GM20000 (cell line): ENCODE results near the gene DDX31.

Source experiments
- DNase-seq: peaks from one replicate; pipeline ENCODE4 v3.0.0; 2012; ENCODE audit warnings: low spot score
- TF ChIP-seq, protein P1 (sequence below): IDR thresholded peaks from 2 replicates; pipeline ENCODE4 v1.5.1; 2012; ENCODE audit warnings: mild to moderate bottlenecking, control low read depth; ENCODE audit errors: extremely low read depth, missing control alignments

The DDX31 gene

DNA sequence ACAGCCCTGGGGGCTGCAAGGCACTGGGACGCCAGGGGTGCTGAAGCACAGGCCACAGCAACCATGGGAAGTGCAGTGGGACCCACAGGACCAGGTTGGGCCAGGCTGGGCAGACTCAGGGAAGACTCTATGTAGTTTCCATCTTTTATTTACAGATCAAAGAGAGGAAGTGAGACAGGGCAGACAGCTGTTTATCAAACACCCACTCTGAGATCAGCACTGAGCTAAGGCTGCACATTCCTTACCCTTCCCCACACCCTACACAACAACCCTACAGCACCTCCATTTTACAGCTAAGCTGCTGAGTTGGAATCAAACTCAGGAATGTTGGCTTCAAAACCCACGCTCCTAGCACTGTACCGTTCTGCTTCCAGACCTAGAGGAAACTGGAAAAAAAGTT lies 67.6 kb downstream of the DDX31 start:
- TF ChIP-seq, protein P1, sequence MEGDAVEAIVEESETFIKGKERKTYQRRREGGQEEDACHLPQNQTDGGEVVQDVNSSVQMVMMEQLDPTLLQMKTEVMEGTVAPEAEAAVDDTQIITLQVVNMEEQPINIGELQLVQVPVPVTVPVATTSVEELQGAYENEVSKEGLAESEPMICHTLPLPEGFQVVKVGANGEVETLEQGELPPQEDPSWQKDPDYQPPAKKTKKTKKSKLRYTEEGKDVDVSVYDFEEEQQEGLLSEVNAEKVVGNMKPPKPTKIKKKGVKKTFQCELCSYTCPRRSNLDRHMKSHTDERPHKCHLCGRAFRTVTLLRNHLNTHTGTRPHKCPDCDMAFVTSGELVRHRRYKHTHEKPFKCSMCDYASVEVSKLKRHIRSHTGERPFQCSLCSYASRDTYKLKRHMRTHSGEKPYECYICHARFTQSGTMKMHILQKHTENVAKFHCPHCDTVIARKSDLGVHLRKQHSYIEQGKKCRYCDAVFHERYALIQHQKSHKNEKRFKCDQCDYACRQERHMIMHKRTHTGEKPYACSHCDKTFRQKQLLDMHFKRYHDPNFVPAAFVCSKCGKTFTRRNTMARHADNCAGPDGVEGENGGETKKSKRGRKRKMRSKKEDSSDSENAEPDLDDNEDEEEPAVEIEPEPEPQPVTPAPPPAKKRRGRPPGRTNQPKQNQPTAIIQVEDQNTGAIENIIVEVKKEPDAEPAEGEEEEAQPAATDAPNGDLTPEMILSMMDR, result no peak
- no peak for DNase-seq

- no peak for DNase-seq
- TF ChIP-seq, protein P1, result no peak
Measured at GRCh38 chr9:132600326-132600984, 69.3 kb downstream of the DDX31 start.

DNA sequence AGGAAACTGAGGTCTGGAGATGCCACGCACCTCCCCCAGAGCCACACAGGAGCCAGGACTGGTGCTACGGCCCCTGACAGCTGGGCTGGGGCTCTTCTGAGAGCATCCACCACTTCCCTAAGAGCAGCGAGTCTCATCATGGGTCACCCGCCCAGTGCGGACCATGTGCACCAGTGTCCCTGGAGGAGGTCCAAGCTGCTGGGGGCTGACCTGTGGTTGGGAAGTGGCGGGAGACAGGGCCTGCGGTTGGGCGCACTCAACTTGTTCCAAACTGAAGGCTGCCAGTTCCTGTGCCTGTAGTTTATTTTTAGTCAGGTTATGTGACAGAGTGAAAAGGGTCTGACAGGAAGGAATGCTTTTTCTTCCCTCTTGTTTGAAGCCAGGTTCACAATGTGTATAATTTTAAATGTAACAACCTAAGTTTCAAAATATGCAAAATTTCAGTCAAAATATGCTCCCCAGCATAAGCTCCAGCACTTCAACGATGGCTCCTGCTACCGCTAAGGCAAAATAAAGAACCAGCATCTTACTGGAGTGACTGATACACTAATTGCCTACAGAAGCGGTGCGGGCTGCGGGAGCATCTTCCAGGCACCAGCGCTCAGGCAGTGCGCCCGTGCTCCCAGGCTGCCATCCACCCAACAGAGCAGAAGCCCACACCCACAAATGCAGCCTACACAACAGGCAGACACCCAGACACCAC lies 72.6 kb downstream of the DDX31 start:
- no peak for DNase-seq

DNA sequence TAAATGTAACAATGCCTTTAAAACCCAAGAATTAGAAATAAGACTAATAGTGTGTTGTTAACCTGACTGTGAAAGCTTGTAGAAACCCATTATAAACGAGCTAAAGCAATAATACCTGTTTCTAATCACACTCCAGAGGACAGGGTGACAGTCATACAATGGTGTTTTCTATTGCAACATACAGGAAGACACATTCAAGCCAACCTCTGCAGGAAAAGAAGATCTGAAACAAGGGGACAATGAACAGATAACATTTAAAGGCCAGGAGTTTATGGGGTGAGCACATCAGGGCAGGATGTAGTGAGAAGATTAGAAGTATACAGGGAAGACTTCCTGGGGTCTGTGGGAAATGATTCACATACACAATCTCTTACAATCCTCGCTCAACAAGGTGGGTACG lies 73.6 kb downstream of the DDX31 start:
- TF ChIP-seq, protein P1, result no peak
- no peak for DNase-seq

More for the DNA sequence above, 72.6 kb downstream of the DDX31 start:
- TF ChIP-seq, protein P1, result no peak

DNA sequence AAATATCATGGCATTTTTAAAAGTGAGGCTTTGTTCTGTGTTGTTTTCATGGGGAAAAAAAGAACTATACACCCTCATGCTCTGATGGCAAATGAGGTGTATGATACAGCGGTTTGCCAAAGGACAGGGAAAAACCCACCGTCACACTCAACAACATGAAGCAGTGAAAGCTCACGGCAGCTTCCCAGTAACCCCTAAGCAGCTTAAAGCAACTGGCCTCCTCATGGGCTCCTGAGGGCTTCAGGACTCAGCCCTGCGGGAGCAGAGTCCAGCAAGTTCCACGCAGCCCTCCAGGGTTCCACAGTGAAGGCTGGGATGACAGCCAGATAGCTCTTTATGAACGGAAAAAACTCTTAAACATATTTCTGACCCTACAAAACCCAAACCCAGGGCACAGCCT lies 74.5 kb downstream of the DDX31 start:
- no peak for DNase-seq
- TF ChIP-seq, protein P1, result no peak

GRCh38 chr9:132594412-132594811 lies 75.4 kb downstream of the DDX31 start:
- TF ChIP-seq, protein P1, result no peak
- DNase-seq, result no peak

GRCh38 chr9:132592451-132592850 lies 77.3 kb downstream of the DDX31 start:
- TF ChIP-seq, protein P1, result no peak
- DNase-seq, result no peak
